ENCODE results near the gene PCSK4.

DNA sequence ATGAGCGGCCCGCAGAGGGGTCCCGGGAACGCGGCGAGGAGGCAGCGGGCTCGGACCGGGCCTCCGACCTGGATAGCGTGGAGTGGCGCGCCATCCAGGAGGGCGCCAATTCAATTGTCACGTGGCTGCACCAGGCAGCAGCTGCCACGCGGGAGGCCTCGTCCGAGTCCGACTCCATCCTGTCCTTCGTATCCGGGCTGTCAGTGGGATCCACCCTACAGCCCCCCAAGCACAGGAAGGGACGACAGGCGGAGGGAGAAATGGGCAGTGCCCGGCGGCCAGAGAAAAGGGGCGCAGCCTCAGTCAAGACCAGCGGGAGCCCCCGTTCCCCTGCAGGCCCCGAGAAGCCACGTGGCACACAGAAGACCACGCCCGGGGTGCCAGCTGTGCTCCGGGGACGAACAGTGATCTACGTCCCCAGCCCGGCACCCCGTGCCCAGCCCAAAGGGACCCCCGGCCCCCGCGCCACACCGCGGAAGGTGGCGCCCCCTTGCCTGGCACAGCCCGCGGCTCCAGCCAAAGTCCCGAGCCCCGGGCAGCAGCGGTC, 21.8 kb downstream of the PCSK4 start:
- TF ChIP-seq, protein P1, sequence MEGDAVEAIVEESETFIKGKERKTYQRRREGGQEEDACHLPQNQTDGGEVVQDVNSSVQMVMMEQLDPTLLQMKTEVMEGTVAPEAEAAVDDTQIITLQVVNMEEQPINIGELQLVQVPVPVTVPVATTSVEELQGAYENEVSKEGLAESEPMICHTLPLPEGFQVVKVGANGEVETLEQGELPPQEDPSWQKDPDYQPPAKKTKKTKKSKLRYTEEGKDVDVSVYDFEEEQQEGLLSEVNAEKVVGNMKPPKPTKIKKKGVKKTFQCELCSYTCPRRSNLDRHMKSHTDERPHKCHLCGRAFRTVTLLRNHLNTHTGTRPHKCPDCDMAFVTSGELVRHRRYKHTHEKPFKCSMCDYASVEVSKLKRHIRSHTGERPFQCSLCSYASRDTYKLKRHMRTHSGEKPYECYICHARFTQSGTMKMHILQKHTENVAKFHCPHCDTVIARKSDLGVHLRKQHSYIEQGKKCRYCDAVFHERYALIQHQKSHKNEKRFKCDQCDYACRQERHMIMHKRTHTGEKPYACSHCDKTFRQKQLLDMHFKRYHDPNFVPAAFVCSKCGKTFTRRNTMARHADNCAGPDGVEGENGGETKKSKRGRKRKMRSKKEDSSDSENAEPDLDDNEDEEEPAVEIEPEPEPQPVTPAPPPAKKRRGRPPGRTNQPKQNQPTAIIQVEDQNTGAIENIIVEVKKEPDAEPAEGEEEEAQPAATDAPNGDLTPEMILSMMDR (conservative IDR thresholded peaks at IDR 0.05; ENCODE audit: low read depth, low read length) = no peak
- TF ChIP-seq EZH2 (IDR thresholded peaks at IDR 0.05; ENCODE audit: borderline replicate concordance, low read depth, low read length, poor library complexity, severe bottlenecking) = peak; percentile 72
